ENCODE measurements around the gene TPK1.

- TF ChIP-seq CTCF (IDR thresholded peaks at IDR 0.05) (no peak), EP300 (IDR thresholded peaks at IDR 0.05) (no peak), POLR2AphosphoS5 (IDR thresholded peaks at IDR 0.05) (no peak)
Observed at GRCh38 chr7:144723301-144723700, 112.6 kb downstream of the TPK1 start.
